DMS114 treated with DMSO at 0.1 percent for 48 hours (cell line): Measurements from ENCODE around the gene PREX1.

Experiments
- DNase-seq: peaks from one replicate; lab custom pipeline; 2025; ENCODE audit not compliant: unreplicated experiment; lab: John Stamatoyannopoulos, UW

PREX1 gene

DNA sequence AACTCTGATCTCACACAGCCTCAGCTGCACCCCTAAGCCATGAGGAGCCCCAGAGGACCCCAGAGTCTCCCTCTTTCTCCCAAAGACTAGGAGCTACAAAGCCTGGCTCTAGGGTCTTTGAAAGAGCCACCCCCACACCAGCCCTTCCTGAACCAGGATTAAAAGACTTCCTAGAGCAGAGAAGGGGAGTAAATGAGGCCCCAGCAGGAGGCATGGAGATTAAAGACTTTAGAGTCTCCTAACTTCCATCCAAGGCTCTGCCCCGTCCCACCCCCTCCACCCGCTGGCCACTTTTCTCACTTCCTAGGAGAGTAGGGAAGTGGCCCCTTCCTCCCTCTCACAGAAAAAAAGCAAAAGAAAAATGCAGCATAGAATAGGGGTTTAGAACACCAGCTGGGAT lies 1.7 kb downstream of the PREX1 start:
- DNase-seq, result no peak

DNA sequence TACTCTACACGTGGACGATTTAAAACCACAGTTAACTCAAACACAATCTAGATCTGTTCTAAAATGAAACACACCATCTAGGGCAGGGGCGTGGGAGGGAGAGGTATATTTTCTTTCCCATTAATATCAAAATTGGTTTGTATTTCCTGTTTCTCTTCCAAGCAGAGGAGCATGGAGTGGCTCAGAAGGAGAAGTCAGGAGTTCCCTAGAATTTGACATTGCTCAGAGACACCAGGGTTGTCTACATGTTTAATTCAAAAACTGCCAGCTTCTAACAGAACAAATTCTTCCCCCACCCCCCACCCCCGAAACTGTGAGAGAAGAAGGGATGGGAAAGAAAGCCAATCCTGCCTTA lies 2.3 kb downstream of the PREX1 start:
- DNase-seq, result no peak

DNA sequence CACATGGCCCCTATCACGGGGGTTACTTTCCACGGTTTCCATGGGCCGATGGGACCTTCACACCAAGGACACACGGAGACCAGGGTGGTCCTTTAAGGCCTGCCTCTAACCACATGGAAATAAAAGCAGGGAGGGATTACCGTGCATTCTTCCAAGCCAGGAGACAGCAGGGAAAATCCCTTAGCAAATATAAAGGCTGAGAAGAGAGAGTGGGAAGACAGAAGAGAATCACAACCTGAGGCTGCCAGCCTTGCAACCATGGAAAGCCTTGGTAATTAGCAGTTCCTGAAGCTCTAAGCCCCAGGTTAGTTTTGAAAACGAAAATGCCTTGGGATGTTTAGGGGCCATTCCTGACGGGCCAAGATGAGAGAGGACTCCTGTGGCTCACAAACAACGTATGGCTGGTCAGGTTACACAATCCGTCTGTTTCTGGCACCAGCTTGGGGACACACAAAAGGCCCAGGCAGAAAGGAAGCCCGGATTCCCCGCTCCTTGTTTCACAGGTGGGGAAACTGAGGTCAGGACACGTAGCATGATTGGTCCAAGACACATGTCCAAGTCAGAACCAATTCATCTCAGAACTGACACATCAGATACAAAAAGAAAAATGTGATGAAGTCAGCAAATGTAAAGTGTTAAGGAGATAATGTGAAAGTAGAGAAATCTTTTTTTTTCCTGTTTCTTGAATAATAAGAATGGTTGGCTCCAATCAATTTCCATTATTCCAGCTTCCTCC lies 2.8 kb downstream of the PREX1 start:
- no peak for DNase-seq

DNA sequence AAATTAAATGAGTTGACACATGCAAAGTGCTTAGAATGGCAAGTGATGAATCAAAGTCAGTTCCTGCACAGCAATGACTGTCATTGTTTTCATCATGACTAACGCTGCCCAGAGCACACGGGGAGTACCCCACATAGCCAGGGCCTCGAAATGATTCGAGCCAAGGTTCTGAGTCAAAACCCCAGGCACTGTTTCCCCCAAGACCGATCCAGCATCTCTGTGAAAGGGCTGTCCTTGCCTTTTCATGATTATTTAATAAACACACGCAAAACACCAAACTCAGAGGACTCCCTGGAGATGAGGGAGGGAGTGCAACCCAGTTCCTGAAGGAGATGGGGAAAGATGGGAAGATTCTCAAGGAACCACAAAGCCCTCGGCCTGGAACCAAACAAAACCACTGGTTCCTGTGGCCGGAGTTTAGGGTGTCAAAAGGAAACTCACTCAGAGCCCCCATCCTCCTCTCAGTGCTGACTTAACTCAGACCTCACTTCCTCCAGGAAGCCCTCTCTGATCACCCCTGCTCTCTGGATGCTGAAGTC lies 3.8 kb downstream of the PREX1 start:
- DNase-seq, result no peak

DNA sequence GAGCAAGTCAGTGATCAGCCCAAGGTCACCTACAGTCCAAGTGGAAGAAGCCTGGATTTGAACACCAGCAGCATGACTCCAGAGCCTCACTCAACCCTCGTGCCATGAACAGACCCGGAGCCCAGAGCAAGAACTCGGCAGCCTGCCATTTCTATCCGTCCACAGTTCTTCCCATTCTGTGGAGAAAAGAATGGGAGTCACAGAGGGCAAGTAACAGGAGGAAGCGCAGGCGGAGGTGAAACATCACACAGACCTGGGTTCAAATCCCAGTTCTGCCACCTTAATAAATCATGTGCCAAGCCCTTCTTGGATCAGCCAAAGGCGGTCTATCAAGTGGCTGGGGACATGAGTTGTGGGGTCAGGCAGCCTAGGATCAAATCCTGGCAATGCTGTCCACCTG lies 4.3 kb downstream of the PREX1 start:
- no peak for DNase-seq

DNA sequence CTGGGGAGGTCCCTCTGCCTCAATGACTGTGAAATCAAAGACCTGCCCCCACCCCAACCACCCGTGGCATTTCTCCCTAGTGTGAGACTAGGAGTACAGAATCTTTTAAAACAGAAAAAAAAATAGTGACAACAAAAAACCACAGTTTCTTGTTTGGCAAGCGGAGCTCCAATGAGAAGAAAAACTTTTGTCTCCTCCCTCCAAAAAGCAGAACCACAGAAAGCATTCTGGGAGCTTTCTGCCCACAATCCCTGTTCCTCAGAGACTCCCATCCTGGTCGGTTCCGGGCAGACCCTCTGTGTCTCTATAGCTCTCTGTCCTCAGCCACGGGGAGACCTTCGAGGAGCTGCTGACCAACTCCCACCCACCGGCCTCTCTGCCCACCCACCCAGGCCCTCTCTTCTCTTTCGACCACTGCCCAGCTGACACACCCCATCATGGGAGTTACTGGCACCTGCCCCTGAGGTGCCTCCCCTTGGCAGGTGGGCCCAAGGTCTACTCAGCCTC lies 4.9 kb downstream of the PREX1 start:
- no peak for DNase-seq

DNA sequence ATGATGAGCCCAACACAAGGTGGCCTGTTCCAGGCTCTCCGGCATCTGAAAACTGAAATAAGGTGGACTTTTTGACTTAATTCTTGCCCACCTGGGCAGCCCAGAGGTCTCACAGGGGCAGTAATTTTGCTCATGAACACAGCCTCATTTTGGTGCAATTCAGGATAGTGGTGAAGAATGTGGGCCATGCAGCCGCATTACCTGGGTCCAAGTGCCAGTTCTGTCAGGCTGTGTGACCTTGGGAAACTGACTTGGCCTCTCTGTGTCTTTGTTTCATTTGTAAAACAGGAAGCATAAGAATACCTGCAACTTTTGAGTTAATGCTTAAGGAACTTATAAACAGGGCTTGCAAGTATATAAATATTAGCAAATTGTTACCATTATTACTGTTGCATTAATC lies 5.6 kb downstream of the PREX1 start:
- no peak for DNase-seq

DNA sequence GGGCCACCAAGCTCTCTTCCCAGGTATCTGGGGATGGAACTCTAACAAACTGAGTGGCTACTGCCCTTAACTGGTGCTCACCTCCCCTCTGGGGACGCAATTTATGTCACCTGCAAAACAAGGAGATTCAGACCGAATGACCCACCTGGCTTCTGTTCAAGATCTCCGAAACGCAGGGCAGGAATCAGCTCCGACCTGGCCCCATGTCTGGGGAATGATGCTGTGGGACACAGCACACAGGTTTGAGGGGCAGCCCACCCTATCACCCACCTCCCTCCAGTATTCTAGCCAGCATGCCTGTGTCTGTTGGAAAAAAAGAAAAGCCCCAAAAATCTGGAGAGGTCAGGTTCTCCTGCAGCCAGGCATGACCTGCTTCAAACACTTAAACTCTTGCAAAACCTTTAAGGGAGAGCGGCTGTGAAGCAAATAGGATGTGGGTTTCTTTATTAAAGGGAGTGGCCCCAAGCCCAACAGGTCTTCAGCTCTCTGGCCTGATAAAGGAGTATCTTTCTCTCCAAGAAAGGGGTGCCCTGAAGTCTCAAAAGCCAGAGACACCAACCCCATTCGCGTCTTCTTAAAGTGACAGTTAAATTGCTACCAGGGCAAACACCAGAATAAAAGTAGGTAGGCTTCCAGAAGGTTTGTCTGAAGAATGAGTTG lies 6.4 kb downstream of the PREX1 start:
- no peak for DNase-seq

DNA sequence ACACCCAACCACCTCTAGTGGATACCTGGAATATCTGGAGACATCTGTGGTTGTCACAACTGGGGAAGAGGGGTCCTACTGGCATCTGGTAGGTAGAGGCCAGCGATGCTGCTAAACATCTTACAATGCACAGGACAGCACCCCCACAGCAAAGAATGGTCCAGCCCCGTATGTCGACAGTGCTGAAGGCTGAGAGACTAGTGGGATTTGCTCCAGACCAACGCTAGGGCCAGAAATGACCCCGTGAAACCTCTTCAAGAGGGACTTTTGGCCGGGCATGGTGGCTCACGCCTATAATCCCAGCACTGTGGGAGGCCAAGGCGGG lies 7.2 kb downstream of the PREX1 start:
- DNase-seq, result no peak

DNA sequence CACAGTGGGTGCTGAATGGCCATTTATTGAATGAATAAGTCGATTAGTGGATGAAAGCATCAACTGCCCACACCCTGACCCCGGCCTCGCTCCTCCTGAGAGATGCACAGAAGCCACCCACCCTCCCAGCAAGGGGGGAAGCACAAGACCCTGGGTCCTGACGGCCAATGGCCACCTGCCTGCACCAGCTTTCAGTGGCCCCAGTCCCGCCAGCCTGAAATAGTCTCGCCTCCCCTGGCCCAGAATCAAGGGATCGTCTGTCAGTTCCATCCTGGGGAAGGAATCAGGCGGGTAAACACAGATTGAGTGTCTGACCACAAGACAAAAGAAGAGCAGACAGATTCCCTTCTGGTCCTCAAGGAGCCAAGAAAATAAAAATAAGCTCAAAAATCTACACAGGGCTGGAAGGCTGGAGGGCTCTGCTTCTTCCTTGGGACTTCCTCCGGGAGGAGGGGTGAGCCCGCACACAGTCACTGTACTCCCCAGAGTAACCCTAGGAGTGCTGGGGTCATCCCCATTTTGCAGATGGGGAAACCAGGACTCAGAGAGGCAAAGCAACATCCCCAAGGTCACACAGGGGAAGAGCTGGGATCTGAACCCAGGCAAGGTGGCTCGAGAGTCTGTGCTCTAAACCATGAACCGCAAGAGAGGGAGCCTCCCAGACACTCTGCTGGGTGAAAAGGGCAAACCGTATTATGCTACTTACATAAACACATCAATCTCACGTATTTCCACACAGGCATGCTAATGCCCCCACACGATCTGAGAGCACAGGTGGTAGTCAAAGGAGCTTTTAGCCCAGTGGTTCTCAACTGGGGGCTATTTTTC lies 7.8 kb downstream of the PREX1 start:
- no peak for DNase-seq

DNA sequence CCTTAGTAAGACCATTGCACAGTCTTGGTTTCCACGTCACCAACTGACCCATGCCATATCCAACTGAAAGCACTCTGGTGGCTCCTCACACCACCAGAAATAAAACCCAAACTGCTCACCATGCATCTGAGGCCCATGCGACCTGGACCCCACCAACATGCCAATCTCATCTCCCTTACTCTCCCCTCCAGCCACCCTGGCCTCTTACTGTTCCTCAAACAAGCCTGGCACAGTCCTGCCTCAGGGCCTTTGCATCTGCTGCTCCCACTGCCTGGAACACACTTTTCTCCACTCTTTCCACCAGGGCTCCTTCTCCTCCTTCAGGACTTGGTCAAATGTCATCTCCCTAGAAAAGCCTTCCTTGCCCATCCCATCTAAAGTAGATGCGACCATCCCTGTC lies 8.7 kb downstream of the PREX1 start:
- DNase-seq, result no peak

DNA sequence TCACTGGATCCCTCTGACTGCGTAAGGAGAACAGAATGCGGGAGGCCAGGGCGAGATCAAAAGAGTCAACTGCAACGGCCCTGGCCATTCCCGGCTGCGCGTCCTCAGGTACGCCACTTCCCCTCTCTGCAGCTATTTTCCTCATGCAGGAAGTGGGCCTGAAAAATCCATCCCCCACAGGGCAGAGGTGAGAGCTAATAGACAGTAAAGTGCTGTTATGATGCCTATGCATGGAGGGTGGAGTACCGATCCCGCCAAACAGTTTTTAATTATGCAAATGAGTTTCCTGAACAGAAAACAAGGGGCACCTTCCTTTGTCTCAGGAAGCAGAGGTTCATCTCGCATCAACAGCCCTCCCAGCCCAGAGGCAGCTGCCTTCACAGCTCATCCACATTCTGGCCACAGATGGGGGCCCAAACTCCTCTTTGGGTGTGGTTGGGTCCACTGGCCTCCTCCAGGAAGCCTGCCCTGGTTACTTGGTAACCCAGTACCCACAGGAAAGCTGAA lies 9.3 kb downstream of the PREX1 start:
- DNase-seq, result no peak

DNA sequence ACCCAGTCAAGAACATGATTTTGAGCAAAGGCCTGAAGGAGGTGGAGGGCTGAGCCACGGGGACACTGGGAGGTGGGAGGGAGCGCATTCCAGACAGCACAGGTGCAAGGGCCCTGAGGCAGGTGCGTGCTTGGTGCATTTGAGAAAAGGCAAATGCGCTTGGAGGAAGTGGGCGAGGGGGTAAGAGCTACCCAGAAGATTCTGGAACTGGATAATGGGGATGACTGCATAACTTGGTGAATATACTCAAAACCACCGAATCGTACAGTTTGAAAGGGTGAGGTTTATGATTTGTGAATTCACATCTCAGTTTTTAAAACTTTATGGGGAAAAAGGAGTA lies 9.8 kb downstream of the PREX1 start:
- no peak for DNase-seq

DNA sequence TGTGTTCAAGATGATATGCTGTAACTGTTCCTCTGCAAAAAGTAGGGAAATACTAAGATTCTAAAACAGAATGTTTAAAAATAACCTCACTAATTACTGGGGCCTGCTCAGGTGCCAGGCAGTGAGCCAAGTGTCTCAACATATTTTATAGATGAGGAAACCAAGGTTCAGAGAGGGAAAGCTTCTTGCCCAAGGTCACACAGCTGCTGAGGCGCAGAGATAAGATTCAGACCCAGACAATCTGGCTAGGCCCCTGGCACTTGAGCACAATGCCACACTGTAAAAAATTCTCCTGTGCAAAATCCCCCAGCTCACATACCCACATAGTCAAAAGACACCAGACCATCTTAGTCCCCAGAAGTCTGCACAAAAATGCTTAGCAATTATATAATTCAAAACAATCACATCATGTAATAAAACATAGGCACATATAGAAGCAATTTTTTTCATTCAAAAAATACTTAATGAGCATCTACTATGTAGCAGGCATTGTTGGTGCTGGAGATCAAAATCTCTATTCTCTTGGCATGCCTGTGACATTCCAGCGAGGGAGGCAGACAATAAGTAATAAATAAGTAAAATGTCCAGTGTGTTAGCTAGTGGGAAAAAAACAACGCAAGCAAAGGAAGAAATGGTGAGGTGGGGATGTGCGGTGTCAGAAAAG lies 10.3 kb downstream of the PREX1 start:
- DNase-seq, result no peak

DNA sequence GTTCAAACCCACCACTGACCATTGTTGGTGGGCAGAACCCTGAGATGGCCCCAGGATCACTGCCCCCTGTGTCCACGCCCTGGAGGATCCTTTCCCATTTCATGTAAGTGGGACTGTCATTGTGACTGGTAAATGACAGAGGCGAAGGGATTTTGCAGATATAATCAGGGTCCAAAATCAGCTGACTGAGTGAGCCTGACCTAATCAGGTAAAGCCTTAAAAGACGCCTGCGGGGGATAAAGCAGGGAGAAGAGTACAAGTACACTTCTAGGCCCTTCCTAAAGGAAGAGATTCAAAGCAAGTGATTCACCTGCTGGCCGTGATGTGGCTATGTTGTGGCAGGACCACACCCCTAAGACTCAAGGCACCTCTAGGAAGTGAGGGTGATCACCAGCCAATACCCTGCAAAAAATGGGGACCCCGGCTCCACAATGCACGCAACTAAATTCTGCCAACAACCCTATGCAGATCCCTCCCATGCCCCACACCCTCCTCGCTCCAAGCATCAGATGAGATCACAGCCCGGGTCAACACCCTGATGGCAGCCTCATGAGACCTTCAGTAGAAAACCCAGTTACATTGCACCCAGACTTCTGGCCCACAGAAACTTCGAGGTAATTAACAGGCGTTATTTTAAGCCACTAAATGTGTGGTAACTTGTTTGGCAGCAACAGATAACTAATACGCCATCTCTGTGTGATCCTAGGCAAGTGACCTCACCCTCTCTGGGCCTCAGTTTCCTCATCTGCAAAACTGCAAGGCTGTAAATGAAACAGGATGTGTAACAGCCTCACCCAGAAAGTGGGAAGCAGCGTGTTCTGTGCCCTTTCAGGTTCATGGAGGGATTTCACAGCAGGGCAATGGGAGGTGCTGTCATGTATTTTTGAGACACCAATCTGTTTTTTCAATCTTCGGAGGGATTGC lies 11.3 kb downstream of the PREX1 start:
- no peak for DNase-seq

DNA sequence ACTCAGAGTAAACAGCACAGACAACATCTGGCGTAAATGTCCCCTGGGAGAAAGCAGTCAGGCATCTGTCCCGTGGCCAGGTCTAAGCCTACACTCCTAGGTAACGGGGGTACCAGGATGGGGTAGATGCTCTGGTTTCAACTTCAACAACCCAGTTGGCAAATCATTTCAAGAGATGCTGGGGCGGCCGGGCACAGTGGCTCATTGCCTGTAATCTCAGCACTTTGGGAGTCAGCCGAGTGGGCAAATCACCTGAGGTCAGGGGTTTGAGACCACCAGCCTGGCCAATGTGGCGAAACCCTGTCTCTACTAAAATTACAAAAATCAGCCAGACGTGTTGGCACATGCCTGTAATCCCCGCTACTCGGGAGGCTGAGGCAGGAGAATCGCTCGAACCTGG lies 12.3 kb downstream of the PREX1 start:
- DNase-seq, result no peak

DNA sequence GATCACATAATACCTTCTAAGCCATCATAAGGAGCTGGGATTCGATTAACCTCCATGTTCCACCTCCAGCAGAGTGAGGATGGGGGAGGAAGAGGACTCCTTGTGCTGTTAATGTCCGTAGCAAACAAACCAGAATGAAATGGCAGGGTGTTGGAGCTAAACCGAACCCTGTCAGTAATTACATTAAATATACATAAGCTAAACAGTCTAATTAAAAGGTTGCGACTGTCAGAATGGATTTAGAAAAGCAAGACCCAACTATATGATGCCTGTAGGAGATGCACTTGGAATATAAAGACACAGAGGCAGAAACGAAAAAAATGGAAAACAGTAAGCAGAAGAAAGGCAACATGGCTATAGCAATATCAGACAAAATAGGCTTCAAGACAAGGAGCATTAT lies 13.2 kb downstream of the PREX1 start:
- DNase-seq, result no peak

DNA sequence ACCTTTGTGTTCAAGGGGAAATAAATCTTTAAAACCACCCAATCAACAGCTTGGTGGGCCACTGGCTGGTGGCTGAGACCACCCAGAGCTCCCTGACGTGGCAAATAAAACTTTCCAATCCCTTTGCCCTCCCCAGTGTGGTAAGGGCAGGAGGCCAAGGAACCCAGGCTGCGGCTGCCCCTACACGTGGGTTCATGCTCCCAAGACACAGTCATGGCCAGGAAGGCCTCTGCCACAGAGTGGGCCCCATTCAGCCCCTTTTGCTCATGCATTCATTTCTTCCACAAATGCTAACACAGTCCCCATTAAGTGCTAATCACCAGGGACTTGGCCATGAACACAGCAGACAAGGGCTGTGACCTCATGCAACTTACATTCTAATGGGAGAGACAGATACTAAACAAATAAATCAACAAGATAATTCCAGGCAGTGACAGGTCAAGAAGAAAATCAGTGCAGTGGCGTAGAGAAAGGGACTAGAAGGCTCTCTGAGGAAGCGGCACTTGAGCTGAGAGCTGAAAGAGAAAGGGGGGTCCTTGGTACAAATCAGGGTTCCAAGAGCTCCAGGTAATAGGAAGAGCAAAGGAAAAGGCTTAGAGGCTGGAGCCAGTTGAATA lies 13.8 kb downstream of the PREX1 start:
- DNase-seq, result no peak

DNA sequence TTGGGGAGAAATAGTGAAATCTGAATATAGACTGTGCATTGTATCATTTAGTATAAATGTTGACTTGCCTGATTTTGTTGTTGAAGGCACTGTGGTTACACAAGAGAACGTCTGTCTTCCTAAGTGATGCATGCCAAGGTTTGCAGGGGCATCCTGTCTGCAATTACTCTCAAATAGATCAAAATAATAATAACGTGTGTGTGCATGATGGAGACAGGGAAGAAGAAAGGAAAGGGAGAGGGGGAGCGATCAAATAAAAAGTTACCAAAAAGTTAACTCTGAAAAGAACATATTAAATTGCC lies 14.4 kb downstream of the PREX1 start:
- DNase-seq, result no peak
